A549 (cell line): ENCODE results near the gene SNTG2.

Experiments
- CBX8 ChIP-seq: fragments of 200-600 bp; sonication (generic); IDR thresholded peaks from 2 replicates; pipeline ENCODE4 v1.6.1; 2016
- MAFK ChIP-seq: fragments of 450-650 bp; IDR thresholded peaks from 2 replicates; pipeline ENCODE4 v1.6.1; 2014; ENCODE audit not compliant: partially characterized antibody
- MYC ChIP-seq: IDR thresholded peaks from 2 replicates; pipeline ENCODE4 v1.6.1; 2012; ENCODE audit warnings: mild to moderate bottlenecking, inconsistent platforms, low read length, improper control_type of control experiment, borderline replicate concordance
- PHF8 ChIP-seq: fragments of 200-600 bp; sonication (generic); IDR thresholded peaks from 2 replicates; pipeline ENCODE4 v1.6.1; 2016; ENCODE audit warnings: low read depth, mild to moderate bottlenecking, antibody characterized with exemption, moderate library complexity, borderline replicate concordance
- POLR2A ChIP-seq: IDR thresholded peaks from 2 replicates; pipeline ENCODE4 v1.6.1; 2012; ENCODE audit warnings: mild to moderate bottlenecking, low read length
- RCOR1 ChIP-seq: fragments of 150-350 bp; IDR thresholded peaks from 2 replicates; pipeline ENCODE4 v1.6.1; 2014; ENCODE audit warnings: antibody characterized with exemption, low read length, low read depth
- RFX5 ChIP-seq: fragments of 450-650 bp; IDR thresholded peaks from 2 replicates; pipeline ENCODE4 v1.7.1; 2014; ENCODE audit warnings: antibody characterized with exemption, mild to moderate bottlenecking, moderate library complexity
- TF ChIP-seq, protein P1 (sequence below): fragments of >200 bp; sonication (Bioruptor Twin); formaldehyde crosslinking; IDR thresholded peaks from 3 replicates; pipeline ENCODE4 v1.5.1; 2016
- TF ChIP-seq, protein P2 (sequence below): IDR thresholded peaks from 2 replicates; pipeline ENCODE4 v1.6.1; 2012

DNA sequence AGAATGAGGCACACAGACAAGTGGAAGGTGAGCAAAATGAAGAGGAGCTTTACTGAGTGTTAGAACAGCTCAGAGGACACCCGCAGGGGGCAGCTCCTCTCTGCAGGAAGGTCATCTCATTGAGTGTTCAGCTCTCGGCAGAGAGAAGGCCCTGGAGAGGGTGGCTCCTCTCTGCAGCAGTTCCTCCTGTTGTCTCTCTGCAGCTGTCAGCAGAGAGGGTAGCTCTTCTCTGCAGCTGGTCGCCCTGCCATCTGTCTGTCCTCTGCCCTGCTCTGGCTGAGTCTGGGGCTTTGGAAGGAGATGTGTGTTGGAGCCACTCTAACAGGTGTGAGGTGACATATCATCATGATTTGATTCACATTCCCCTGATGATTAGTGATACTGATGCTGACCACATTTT lies 6.8 kb upstream of the SNTG2 start:
- TF ChIP-seq POLR2A: no peak
- TF ChIP-seq, protein P1, sequence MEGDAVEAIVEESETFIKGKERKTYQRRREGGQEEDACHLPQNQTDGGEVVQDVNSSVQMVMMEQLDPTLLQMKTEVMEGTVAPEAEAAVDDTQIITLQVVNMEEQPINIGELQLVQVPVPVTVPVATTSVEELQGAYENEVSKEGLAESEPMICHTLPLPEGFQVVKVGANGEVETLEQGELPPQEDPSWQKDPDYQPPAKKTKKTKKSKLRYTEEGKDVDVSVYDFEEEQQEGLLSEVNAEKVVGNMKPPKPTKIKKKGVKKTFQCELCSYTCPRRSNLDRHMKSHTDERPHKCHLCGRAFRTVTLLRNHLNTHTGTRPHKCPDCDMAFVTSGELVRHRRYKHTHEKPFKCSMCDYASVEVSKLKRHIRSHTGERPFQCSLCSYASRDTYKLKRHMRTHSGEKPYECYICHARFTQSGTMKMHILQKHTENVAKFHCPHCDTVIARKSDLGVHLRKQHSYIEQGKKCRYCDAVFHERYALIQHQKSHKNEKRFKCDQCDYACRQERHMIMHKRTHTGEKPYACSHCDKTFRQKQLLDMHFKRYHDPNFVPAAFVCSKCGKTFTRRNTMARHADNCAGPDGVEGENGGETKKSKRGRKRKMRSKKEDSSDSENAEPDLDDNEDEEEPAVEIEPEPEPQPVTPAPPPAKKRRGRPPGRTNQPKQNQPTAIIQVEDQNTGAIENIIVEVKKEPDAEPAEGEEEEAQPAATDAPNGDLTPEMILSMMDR: no peak
- no peak for TF ChIP-seq MAFK
- TF ChIP-seq, protein P2, sequence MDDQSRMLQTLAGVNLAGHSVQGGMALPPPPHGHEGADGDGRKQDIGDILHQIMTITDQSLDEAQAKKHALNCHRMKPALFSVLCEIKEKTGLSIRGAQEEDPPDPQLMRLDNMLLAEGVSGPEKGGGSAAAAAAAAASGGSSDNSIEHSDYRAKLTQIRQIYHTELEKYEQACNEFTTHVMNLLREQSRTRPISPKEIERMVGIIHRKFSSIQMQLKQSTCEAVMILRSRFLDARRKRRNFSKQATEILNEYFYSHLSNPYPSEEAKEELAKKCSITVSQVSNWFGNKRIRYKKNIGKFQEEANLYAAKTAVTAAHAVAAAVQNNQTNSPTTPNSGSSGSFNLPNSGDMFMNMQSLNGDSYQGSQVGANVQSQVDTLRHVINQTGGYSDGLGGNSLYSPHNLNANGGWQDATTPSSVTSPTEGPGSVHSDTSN: no peak
- no peak for TF ChIP-seq RFX5
- TF ChIP-seq RCOR1: no peak
- TF ChIP-seq CBX8: no peak
- TF ChIP-seq MYC: no peak
- TF ChIP-seq PHF8: no peak
